Activated naive CD8-positive, alpha-beta T cell (primary cell): ENCODE measurements around the gene DHRS7.

ENCODE experiments used
- H3K27ac Mint-ChIP-seq: one replicate; pipeline ENCODE4 v1.8.0; 2021; ENCODE audit warnings: mixed read lengths
- H3K27me3 Mint-ChIP-seq: one replicate; pipeline ENCODE4 v1.8.0; 2021; ENCODE audit warnings: mixed read lengths
- H3K36me3 Mint-ChIP-seq: one replicate; pipeline ENCODE4 v1.8.0; 2021; ENCODE audit warnings: mixed read lengths
- H3K4me1 Mint-ChIP-seq: one replicate; pipeline ENCODE4 v1.8.0; 2021; ENCODE audit warnings: low read depth, mixed read lengths
- H3K4me3 Mint-ChIP-seq: one replicate; pipeline ENCODE4 v1.8.0; 2021; ENCODE audit warnings: mild to moderate bottlenecking, mixed read lengths
- H3K9me3 Mint-ChIP-seq: one replicate; pipeline ENCODE4 v1.8.0; 2021; ENCODE audit warnings: low read depth, mixed read lengths

The DHRS7 gene

GRCh38 chr14:60174352-60175254, 9.4 kb upstream of the DHRS7 start:
- H3K9me3 Mint-ChIP-seq = no peaks in the 10 kb centered on the region
- no peaks in the 10 kb centered on the region for H3K36me3 Mint-ChIP-seq
- H3K4me1 Mint-ChIP-seq = no peaks in the 10 kb centered on the region
- H3K27ac Mint-ChIP-seq = no peak overlapping the region
- H3K27me3 Mint-ChIP-seq = peaks cover 6% of the 10 kb centered on the region
- H3K4me3 Mint-ChIP-seq = no peak overlapping the region

GRCh38 chr14:60171690-60172089, 6.5 kb upstream of the DHRS7 start:
- Mint-ChIP-seq H3K36me3 (no peaks in the 10 kb centered on the region), H3K4me1 (peaks cover under 1% of the 10 kb centered on the region), H3K27me3 (peaks cover 5% of the 10 kb centered on the region), H3K27ac (no peak overlapping the region), H3K9me3 (no peaks in the 10 kb centered on the region), H3K4me3 (no peak overlapping the region)

GRCh38 chr14:60170948-60171347, 5.8 kb upstream of the DHRS7 start:
- Mint-ChIP-seq H3K36me3 (no peaks in the 10 kb centered on the region), H3K4me1 (peaks cover 8% of the 10 kb centered on the region), H3K4me3 (no peak overlapping the region), H3K27me3 (peaks cover 3% of the 10 kb centered on the region), H3K27ac (no peak overlapping the region), H3K9me3 (no peaks in the 10 kb centered on the region)

- Mint-ChIP-seq H3K9me3 (no peaks in the 10 kb centered on the region), H3K27me3 (no peaks in the 10 kb centered on the region), H3K36me3 (no peaks in the 10 kb centered on the region), H3K4me3 (no peak overlapping the region), H3K27ac (no peak overlapping the region), H3K4me1 (peaks cover 13% of the 10 kb centered on the region)
These were observed 4.5 kb upstream of the DHRS7 start for GRCh38 chr14:60169722-60170121.

- Mint-ChIP-seq H3K4me1 (peaks cover 43% of the 10 kb centered on the region), H3K36me3 (no peaks in the 10 kb centered on the region), H3K4me3 (peak overlapping the region; percentile 89), H3K27me3 (no peaks in the 10 kb centered on the region), H3K27ac (peak overlapping the region; percentile 97), H3K9me3 (no peaks in the 10 kb centered on the region)
These were observed 944 bp upstream of the DHRS7 start for GRCh38 chr14:60166142-60166541.

- no peaks in the 10 kb centered on the region for H3K36me3 Mint-ChIP-seq
- no peaks in the 10 kb centered on the region for H3K27me3 Mint-ChIP-seq
- peak overlapping the region; percentile 97 for H3K27ac Mint-ChIP-seq
- peak overlapping the region; percentile 89 for H3K4me3 Mint-ChIP-seq
- no peaks in the 10 kb centered on the region for H3K9me3 Mint-ChIP-seq
- H3K4me1 Mint-ChIP-seq = peaks cover 49% of the 10 kb centered on the region
These were observed 314 bp upstream of the DHRS7 start for GRCh38 chr14:60165547-60165876.

GRCh38 chr14:60164404-60164711, 840 bp downstream of the DHRS7 start:
- Mint-ChIP-seq H3K4me1 (peaks cover 57% of the 10 kb centered on the region), H3K27ac (peak overlapping the region; percentile 98), H3K9me3 (no peaks in the 10 kb centered on the region), H3K36me3 (peaks cover 2% of the 10 kb centered on the region), H3K4me3 (peak overlapping the region; percentile 97), H3K27me3 (no peaks in the 10 kb centered on the region)

GRCh38 chr14:60163693-60164092, 1.5 kb downstream of the DHRS7 start:
- peak overlapping the region; percentile 97 for H3K4me3 Mint-ChIP-seq
- no peaks in the 10 kb centered on the region for H3K9me3 Mint-ChIP-seq
- H3K36me3 Mint-ChIP-seq = peaks cover 2% of the 10 kb centered on the region
- no peak overlapping the region for H3K27ac Mint-ChIP-seq
- peaks cover 64% of the 10 kb centered on the region for H3K4me1 Mint-ChIP-seq
- H3K27me3 Mint-ChIP-seq = no peaks in the 10 kb centered on the region

GRCh38 chr14:60161196-60162107, 3.7 kb downstream of the DHRS7 start:
- H3K4me1 Mint-ChIP-seq = peaks cover 79% of the 10 kb centered on the region
- H3K36me3 Mint-ChIP-seq = peaks cover 2% of the 10 kb centered on the region
- H3K27ac Mint-ChIP-seq = peak overlapping the region; percentile 84
- no peak overlapping the region for H3K4me3 Mint-ChIP-seq
- H3K27me3 Mint-ChIP-seq = no peaks in the 10 kb centered on the region
- H3K9me3 Mint-ChIP-seq = no peaks in the 10 kb centered on the region

- no peaks in the 10 kb centered on the region for H3K27me3 Mint-ChIP-seq
- peak overlapping the region; percentile 64 for H3K27ac Mint-ChIP-seq
- H3K4me1 Mint-ChIP-seq = peaks cover 80% of the 10 kb centered on the region
- H3K9me3 Mint-ChIP-seq = no peaks in the 10 kb centered on the region
- H3K36me3 Mint-ChIP-seq = peaks cover 2% of the 10 kb centered on the region
- H3K4me3 Mint-ChIP-seq = no peak overlapping the region
These were observed 4.8 kb downstream of the DHRS7 start for GRCh38 chr14:60160422-60160821.

- Mint-ChIP-seq H3K9me3 (no peaks in the 10 kb centered on the region), H3K4me3 (peak overlapping the region; percentile 58), H3K36me3 (peaks cover 16% of the 10 kb centered on the region), H3K4me1 (peaks cover 82% of the 10 kb centered on the region), H3K27ac (peak overlapping the region; percentile 91), H3K27me3 (no peaks in the 10 kb centered on the region)
These were observed 10.5 kb downstream of the DHRS7 start for GRCh38 chr14:60154671-60155070.

GRCh38 chr14:60153991-60154390, 11.2 kb downstream of the DHRS7 start:
- Mint-ChIP-seq H3K4me1 (peaks cover 75% of the 10 kb centered on the region), H3K36me3 (peaks cover 18% of the 10 kb centered on the region), H3K4me3 (peak overlapping the region; percentile 23), H3K9me3 (no peaks in the 10 kb centered on the region), H3K27ac (peak overlapping the region; percentile 91), H3K27me3 (no peaks in the 10 kb centered on the region)

GRCh38 chr14:60151715-60152114, 13.5 kb downstream of the DHRS7 start:
- Mint-ChIP-seq H3K4me1 (peaks cover 56% of the 10 kb centered on the region), H3K36me3 (peaks cover 24% of the 10 kb centered on the region), H3K4me3 (peak overlapping the region; percentile 52), H3K9me3 (no peaks in the 10 kb centered on the region), H3K27ac (peak overlapping the region; percentile 92), H3K27me3 (no peaks in the 10 kb centered on the region)

GRCh38 chr14:60134702-60135101, 30.5 kb downstream of the DHRS7 start:
- Mint-ChIP-seq H3K27ac (no peak overlapping the region), H3K9me3 (no peaks in the 10 kb centered on the region), H3K36me3 (peaks cover 21% of the 10 kb centered on the region), H3K4me1 (peaks cover 3% of the 10 kb centered on the region), H3K4me3 (no peak overlapping the region), H3K27me3 (no peaks in the 10 kb centered on the region)

- Mint-ChIP-seq H3K9me3 (no peaks in the 10 kb centered on the region), H3K36me3 (peaks cover 26% of the 10 kb centered on the region), H3K27ac (no peak overlapping the region), H3K4me1 (peaks cover 6% of the 10 kb centered on the region), H3K4me3 (no peak overlapping the region), H3K27me3 (no peaks in the 10 kb centered on the region)
These were observed 31.7 kb downstream of the DHRS7 start for GRCh38 chr14:60133487-60133886.
